ENCODE results near the gene KIAA0825. TPM values are rescaled to one million over a fixed set of nuclear protein-coding genes. Genes with fewer than 3 reads are reported as not detected.

Gene KIAA0825
- polyA plus RNA-seq, 1 of the 3 experiments (the other 2 are of a cell fraction) = 0.61 TPM

GRCh38 chr5:94442076-94442475, 176.3 kb downstream of the KIAA0825 start (continued):
- TF ChIP-seq REST (IDR thresholded peaks at IDR 0.05; ENCODE audit: low read depth, low read length) = no peak
- TF ChIP-seq RCOR1 (IDR thresholded peaks at IDR 0.05; ENCODE audit: low read length) = no peak

- Histone ChIP-seq H3K4me1 (ENCODE audit: control insufficient read depth in 1 of 2, insufficient read depth in 2 of 2, low read depth in 1 of 2, low read length in 1 of 2) (no peaks in the 10 kb centered on the region; a peak in 2 of 4 replicates), H3F3A (replicated peaks; ENCODE audit: insufficient read depth) (no peaks in the 10 kb centered on the region), H3K4me2 (no peak overlapping the region), H3K27me3 (ENCODE audit: insufficient read depth) (no peaks in the 10 kb centered on the region), H3K9me3 (no peaks in the 10 kb centered on the region), H3K9me2 (no peaks in the 10 kb centered on the region), H3K9ac (no peak overlapping the region), H3K79me2 (ENCODE audit: insufficient read depth) (no peaks in the 10 kb centered on the region), H2AFZ (ENCODE audit: low read depth) (no peak overlapping the region), H3K4me3 (ENCODE audit: low read depth in 2 of 2, low read length in 1 of 2) (no peak overlapping the region), H4K20me1 (ENCODE audit: insufficient read depth) (no peaks in the 10 kb centered on the region), H3K36me3 (replicated peaks in 1 of 2; ENCODE audit: control insufficient read depth in 1 of 2, insufficient read depth in 2 of 2, low read length in 1 of 2) (no peaks in the 10 kb centered on the region), H3K27ac (ENCODE audit: low read depth in 2 of 2, low read length in 1 of 2) (no peak overlapping the region)
- DNase-seq = peak; percentile 5
- ChIA-PET CTCF (no interaction called here), POLR2A (no interaction called here)
- WGBS (ENCODE audit: low lambda C conversion rate) = 46% methylated on average over 3 of the region's 3 CpGs
- TF ChIP-seq EP300 (IDR thresholded peaks at IDR 0.05; ENCODE audit: borderline replicate concordance in 1 of 2, low read depth in 1 of 2, low read length in 1 of 2) (peak in 1 of 2 experiments; percentile 16; a peak in 1 of 4 replicates), RCOR1 (IDR thresholded peaks at IDR 0.05; ENCODE audit: low read length) (peak; percentile 55; the same call in 1 of the 2 replicates), NFIC (IDR thresholded peaks at IDR 0.05; ENCODE audit: borderline replicate concordance) (no peak)
These were observed 178.4 kb downstream of the KIAA0825 start for GRCh38 chr5:94440015-94440414.

GRCh38 chr5:94433397-94434163, 184.8 kb downstream of the KIAA0825 start:
- no peaks in the 10 kb centered on the region for H3K36me3 ChIP-seq (replicated peaks in 1 of 2; ENCODE audit: control insufficient read depth in 1 of 2, insufficient read depth in 2 of 2, low read length in 1 of 2)
- no peaks in the 10 kb centered on the region for H3K9me2 ChIP-seq
- DNase-seq = no peak
- ChIA-PET CTCF (interaction anchor here (1.8 kb wide), 1 partner anchor 17 kb away, joined by 3 read pairs; no protein-coding TSS in a partner anchor), POLR2A (no interaction called here)
- no peaks in the 10 kb centered on the region for H3F3A ChIP-seq (replicated peaks; ENCODE audit: insufficient read depth)
- H3K4me2 ChIP-seq = no peak overlapping the region
- no peak overlapping the region for H2AFZ ChIP-seq (ENCODE audit: low read depth)
- no peaks in the 10 kb centered on the region for H3K27me3 ChIP-seq (ENCODE audit: insufficient read depth)
- no peaks in the 10 kb centered on the region for H3K79me2 ChIP-seq (ENCODE audit: insufficient read depth)
- H4K20me1 ChIP-seq (ENCODE audit: insufficient read depth) = no peaks in the 10 kb centered on the region
- peak overlapping the region in 1 of 2 experiments; percentile 22; a peak in 1 of 4 replicates for H3K27ac ChIP-seq (ENCODE audit: low read depth in 2 of 2, low read length in 1 of 2)
- no peaks in the 10 kb centered on the region; a peak in 1 of 4 replicates for H3K4me1 ChIP-seq (ENCODE audit: control insufficient read depth in 1 of 2, insufficient read depth in 2 of 2, low read depth in 1 of 2, low read length in 1 of 2)
- H3K4me3 ChIP-seq (ENCODE audit: low read depth in 2 of 2, low read length in 1 of 2) = no peak overlapping the region
- H3K9me3 ChIP-seq = no peaks in the 10 kb centered on the region
- 58% methylated on average over 2 of the region's 2 CpGs for WGBS (ENCODE audit: low lambda C conversion rate)
- no peak overlapping the region for H3K9ac ChIP-seq
- TF ChIP-seq GATA2 (CRISPR knock-in tag; IDR thresholded peaks at IDR 0.05) = no peak
- no peak for TF ChIP-seq CHD2 (IDR thresholded peaks at IDR 0.05; ENCODE audit: low read length, partially characterized antibody)
- no peak for TF ChIP-seq RXRA (IDR thresholded peaks at IDR 0.05; ENCODE audit: borderline replicate concordance, low read depth)
- no peak for TF ChIP-seq FOSL2 (IDR thresholded peaks at IDR 0.05; ENCODE audit: borderline replicate concordance, low read depth)
- TF ChIP-seq ZBTB33 (IDR thresholded peaks at IDR 0.05; ENCODE audit: borderline replicate concordance, low read depth) = no peak
- no peak for TF ChIP-seq RFX5 (IDR thresholded peaks at IDR 0.05; ENCODE audit: low read length)
- TF ChIP-seq RCOR1 (IDR thresholded peaks at IDR 0.05; ENCODE audit: low read length) = no peak
- TF ChIP-seq ELF1 (IDR thresholded peaks at IDR 0.05) = no peak
